Cardiac muscle cell (in vitro differentiated cells and primary cell): ENCODE data around the gene PPM1N. TPM values are rescaled to one million over a fixed set of nuclear protein-coding genes. Genes with fewer than 3 reads are reported as not detected.
A peak's percentile ranks its signal among the peaks of the same experiment; 100 is the strongest.
"Not testable (repeated sequence)": the region's sequence is repeated elsewhere in the genome, so short reads cannot be mapped to it uniquely, and the experiment has no call there.

Source experiments
- DNase-seq, 2 donors: peaks; one replicate each; pipeline versions ENCODE4 v3.0.0 to v3.0.0-alpha.2; 2010 to 2017; ENCODE audit warnings: low read depth in 1 of 2, low spot score in 1 of 2
- H3K27ac ChIP-seq: fragments of 200-600 bp; sonication (generic); 2 replicates; pipeline ENCODE4 v1.5.1; 2016
- H3K27me3 ChIP-seq: fragments of 200-600 bp; sonication (generic); 2 replicates; pipeline ENCODE4 v1.6.0; 2016; ENCODE audit warnings: control low read depth
- H3K36me3 ChIP-seq: fragments of 200-600 bp; sonication (generic); 2 replicates; pipeline ENCODE4 v1.5.1; 2016; ENCODE audit warnings: control low read depth
- H3K4me1 ChIP-seq: fragments of 200-600 bp; sonication (generic); 2 replicates; pipeline ENCODE4 v1.8.1; 2017; ENCODE audit warnings: low read depth, mild to moderate bottlenecking, mixed run types
- H3K4me3 ChIP-seq: fragments of 200-600 bp; sonication (generic); 2 replicates; pipeline ENCODE4 v1.5.1; 2016; ENCODE audit warnings: mild to moderate bottlenecking
- H3K9me3 ChIP-seq: fragments of 200-600 bp; sonication (generic); 2 replicates; pipeline ENCODE4 v1.5.1; 2017; ENCODE audit warnings: low read depth, mild to moderate bottlenecking, control low read depth
- CTCF ChIP-seq: IDR thresholded peaks from 2 replicates; pipeline ENCODE4 v1.5.1; 2012; ENCODE audit warnings: low read depth, mild to moderate bottlenecking, low read length
- polyA plus RNA-seq: library from polyadenylated mRNA; unstranded; fragments of >200 nt; fragmentation: Nextera tagmentation; extraction: Ambion mirVana; gene quantifications from 2 replicates; pipeline ENCODE4 v1.2.1, GENCODE V29; 2016
- total RNA-seq: library from RNA; depleted of rRNA; stranded (reverse); fragments of >200 nt; gene quantifications from 2 replicates; pipeline ENCODE4 v1.2.3, GENCODE V29; 2016

Gene PPM1N
- total and polyA plus RNA-seq, 2 experiments from 2014 or later: 1.2 to 2.9 TPM

GRCh38 chr19:45506989-45507871, 9.0 kb downstream of the PPM1N start, which contains the start of gene VASP:
VASP (plus strand) TSS chr19:45507479; CDS start chr19:45507772, 293 bp downstream.
- Histone ChIP-seq H3K36me3 (no peaks in the 10 kb centered on the region), H3K4me3 (peak within 1 kb of the TSS; percentile 72), H3K27ac (peak within 1 kb of the TSS; percentile 92), H3K9me3 (no peaks in the 10 kb centered on the region), H3K27me3 (no peaks in the 10 kb centered on the region), H3K4me1 (no peaks in the 10 kb centered on the region)
- no peak for TF ChIP-seq CTCF
- peak; percentile 90 to 91 for DNase-seq

- TF ChIP-seq CTCF: no peak
- Histone ChIP-seq H3K36me3 (no peaks in the 10 kb centered on the region), H3K9me3 (no peaks in the 10 kb centered on the region), H3K4me1 (no peaks in the 10 kb centered on the region), H3K27me3 (no peaks in the 10 kb centered on the region), H3K27ac (peak overlapping the region; percentile 92), H3K4me3 (peak overlapping the region; percentile 72)
- no peak for DNase-seq
Observed at GRCh38 chr19:45507872-45508416, 9.7 kb downstream of the PPM1N start.

GRCh38 chr19:45508417-45508860, 10.2 kb downstream of the PPM1N start:
- Histone ChIP-seq H3K27me3 (no peaks in the 10 kb centered on the region), H3K9me3 (no peaks in the 10 kb centered on the region), H3K4me3 (peak overlapping the region; percentile 72), H3K27ac (peak overlapping the region; percentile 92), H3K36me3 (no peaks in the 10 kb centered on the region), H3K4me1 (no peaks in the 10 kb centered on the region)
- peak; percentile 49 to 76 for DNase-seq
- TF ChIP-seq CTCF: no peak

GRCh38 chr19:45508861-45509691, 10.8 kb downstream of the PPM1N start:
- H3K27me3 ChIP-seq: no peaks in the 10 kb centered on the region
- no peak for TF ChIP-seq CTCF
- H3K4me1 ChIP-seq: no peaks in the 10 kb centered on the region
- peak; percentile 76 to 84 for DNase-seq
- no peaks in the 10 kb centered on the region for H3K9me3 ChIP-seq
- H3K4me3 ChIP-seq: peak overlapping the region; percentile 72
- peak overlapping the region; percentile 92 for H3K27ac ChIP-seq
- no peaks in the 10 kb centered on the region for H3K36me3 ChIP-seq

DNA sequence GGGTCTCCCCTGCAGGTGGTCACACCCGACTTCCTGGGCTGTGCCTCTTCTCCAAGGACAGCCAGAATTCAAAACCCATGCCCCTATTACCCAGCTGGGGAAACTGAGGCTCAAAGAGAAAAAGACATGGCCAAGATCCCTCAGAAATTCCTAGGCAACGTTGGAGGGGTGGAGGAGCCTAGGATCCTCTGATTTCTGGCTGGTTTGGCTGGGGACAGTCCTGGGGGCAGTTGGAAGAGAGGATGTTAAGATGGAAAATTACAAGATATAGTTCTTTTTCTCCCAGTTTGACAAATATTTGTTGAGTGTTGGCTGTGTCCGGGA, 11.4 kb downstream of the PPM1N start:
- H3K27ac ChIP-seq: peak overlapping the region; percentile 92
- no peak for DNase-seq
- H3K27me3 ChIP-seq: no peaks in the 10 kb centered on the region
- peak overlapping the region; percentile 72 for H3K4me3 ChIP-seq
- no peaks in the 10 kb centered on the region for H3K36me3 ChIP-seq
- no peak for TF ChIP-seq CTCF
- no peaks in the 10 kb centered on the region for H3K9me3 ChIP-seq
- no peaks in the 10 kb centered on the region for H3K4me1 ChIP-seq

- not testable (repeated sequence) for H3K4me1 ChIP-seq, H3K9me3 ChIP-seq, DNase-seq, H3K27me3 ChIP-seq, H3K36me3 ChIP-seq, H3K27ac ChIP-seq, H3K4me3 ChIP-seq
Observed at GRCh38 chr19:45510352-45510751, 12.1 kb downstream of the PPM1N start.
